Astrocyte of the hippocampus (primary cell): ENCODE results near the gene IQSEC1.

Experiments
- DNase-seq: peaks from one replicate; pipeline ENCODE4 v3.0.0; 2011; ENCODE audit warnings: low read depth, low spot score

IQSEC1 gene

GRCh38 chr3:13085846-13086179 is 12.6 kb upstream of the IQSEC1 start:
- DNase-seq, result no peak

- DNase-seq, result no peak
These were observed 12.0 kb upstream of the IQSEC1 start for GRCh38 chr3:13085081-13085845.

- no peak for DNase-seq
These were observed 10.7 kb upstream of the IQSEC1 start for GRCh38 chr3:13083898-13084297.

- no peak for DNase-seq
These were observed 10.0 kb upstream of the IQSEC1 start for GRCh38 chr3:13083254-13083653.

- DNase-seq, result no peak
These were observed 9.4 kb upstream of the IQSEC1 start for GRCh38 chr3:13082677-13083076.

- no peak for DNase-seq
These were observed 8.6 kb upstream of the IQSEC1 start for GRCh38 chr3:13081603-13082360.

- DNase-seq, result peak; percentile 46
These were observed 7.4 kb upstream of the IQSEC1 start for GRCh38 chr3:13080591-13080990.

- no peak for DNase-seq
These were observed 6.8 kb upstream of the IQSEC1 start for GRCh38 chr3:13080026-13080425.

- DNase-seq, result no peak
These were observed 6.3 kb upstream of the IQSEC1 start for GRCh38 chr3:13079510-13079909.

- DNase-seq, result no peak
These were observed 5.8 kb upstream of the IQSEC1 start for GRCh38 chr3:13079051-13079450.

- DNase-seq, result no peak
These were observed 5.1 kb upstream of the IQSEC1 start for GRCh38 chr3:13078163-13078905.

- peak; percentile 59 for DNase-seq
These were observed 4.4 kb upstream of the IQSEC1 start for GRCh38 chr3:13077431-13078162.

- no peak for DNase-seq
These were observed 2.9 kb upstream of the IQSEC1 start for GRCh38 chr3:13075986-13076654.

- no peak for DNase-seq
These were observed 2.1 kb upstream of the IQSEC1 start for GRCh38 chr3:13075318-13075717.

- no peak for DNase-seq
These were observed 762 bp upstream of the IQSEC1 start for GRCh38 chr3:13074006-13074375.

- DNase-seq, result peak; percentile 38
These were observed 466 bp downstream of the IQSEC1 start for GRCh38 chr3:13072600-13073325.

- DNase-seq, result peak; percentile 85
These were observed 1.0 kb downstream of the IQSEC1 start for GRCh38 chr3:13072239-13072599.

- no peak for DNase-seq
These were observed 1.5 kb downstream of the IQSEC1 start for GRCh38 chr3:13071695-13072094.

GRCh38 chr3:13070391-13071070 is 2.7 kb downstream of the IQSEC1 start:
- no peak for DNase-seq

- no peak for DNase-seq
These were observed 3.7 kb downstream of the IQSEC1 start for GRCh38 chr3:13069495-13069894.
